ENCODE data around the gene ARID1B. TPM values are rescaled to one million over a fixed set of nuclear protein-coding genes. Genes with fewer than 3 reads are reported as not detected.

ARID1B gene
- total and polyA plus RNA-seq, 2 of the 13 experiments (the other 11 are each of a cell fraction or from before 2014, with no cell fraction given): 20.1 to 32.6 TPM

DNA sequence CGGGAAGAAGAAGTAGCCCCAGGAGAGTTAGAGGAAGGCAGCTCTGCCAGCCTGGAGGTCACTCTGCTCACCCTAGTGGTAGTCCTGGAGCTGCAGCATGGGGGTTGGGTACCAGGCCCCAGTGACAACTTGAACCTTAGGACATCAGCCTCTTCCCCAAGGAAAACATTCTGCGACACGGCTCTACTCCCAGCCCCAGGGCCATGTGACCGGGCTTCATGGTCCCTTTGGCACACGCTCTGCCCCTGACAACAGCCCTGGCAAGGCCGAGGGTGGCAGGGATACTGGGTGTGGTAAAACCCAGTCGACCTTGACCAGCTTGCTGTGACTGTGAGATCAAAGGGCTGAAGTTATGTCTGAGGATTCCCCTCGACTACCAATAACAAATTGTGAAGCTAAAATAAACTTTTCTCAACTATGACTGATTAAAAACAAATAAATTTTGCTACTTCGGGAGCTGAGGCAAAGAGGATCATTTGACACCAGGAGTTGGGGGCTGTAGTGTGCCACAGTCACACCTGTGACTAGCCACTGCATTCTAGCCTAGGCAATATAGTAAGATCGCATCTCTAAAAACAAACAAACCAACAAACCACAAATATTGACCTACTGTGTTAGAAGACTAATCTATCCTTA is 24.4 kb upstream of the ARID1B start (continued):
- TF ChIP-seq SOX13 (IDR thresholded peaks at IDR 0.05) (no peak), SOX13 (CRISPR knock-in tag; conservative IDR thresholded peaks at IDR 0.05 in 1 of 2, IDR thresholded peaks at IDR 0.05 in 1 of 2) (0 out of 4 replicates have a peak, but pooled peaks of 1 of the 2 experiments have one; percentile 13), PHF8 (CRISPR knock-in tag; IDR thresholded peaks at IDR 0.05) (no peak), FOXA3 (CRISPR knock-in tag; IDR thresholded peaks at IDR 0.05) (no peak), ZNF775 (CRISPR knock-in tag; IDR thresholded peaks at IDR 0.05; ENCODE audit: borderline replicate concordance) (no peak), ZKSCAN5 (CRISPR knock-in tag; IDR thresholded peaks at IDR 0.05) (no peak), ZNF879 (CRISPR knock-in tag; IDR thresholded peaks at IDR 0.05) (no peak), ZNF772 (CRISPR knock-in tag; IDR thresholded peaks at IDR 0.05) (0 out of 2 replicates have a peak, but pooled peaks have one; percentile 37), PHF21A (CRISPR knock-in tag; IDR thresholded peaks at IDR 0.05) (no peak), DNMT3B (CRISPR knock-in tag; conservative IDR thresholded peaks at IDR 0.05) (no peak), RBM39 (IDR thresholded peaks at IDR 0.05; ENCODE audit: low read depth, low read length, poor library complexity, severe bottlenecking) (no peak), U2AF1 (optimal IDR thresholded peaks at IDR 0.05; ENCODE audit: low read depth, low read length) (no peak), ZMYM3 (CRISPR knock-in tag; IDR thresholded peaks at IDR 0.05) (no peak), TP53 (CRISPR knock-in tag; conservative IDR thresholded peaks at IDR 0.05) (no peak), TAF1 (CRISPR knock-in tag; IDR thresholded peaks at IDR 0.05) (no peak), ZNF329 (CRISPR knock-in tag; IDR thresholded peaks at IDR 0.05; ENCODE audit: low read depth) (no peak), ZNF251 (CRISPR knock-in tag; IDR thresholded peaks at IDR 0.05) (no peak), HNRNPK (IDR thresholded peaks at IDR 0.05; ENCODE audit: low read depth, low read length, poor library complexity, severe bottlenecking) (no peak), NFKB2 (CRISPR knock-in tag; IDR thresholded peaks at IDR 0.05; ENCODE audit: borderline replicate concordance) (no peak)
- TF ChIP-seq, protein P1, sequence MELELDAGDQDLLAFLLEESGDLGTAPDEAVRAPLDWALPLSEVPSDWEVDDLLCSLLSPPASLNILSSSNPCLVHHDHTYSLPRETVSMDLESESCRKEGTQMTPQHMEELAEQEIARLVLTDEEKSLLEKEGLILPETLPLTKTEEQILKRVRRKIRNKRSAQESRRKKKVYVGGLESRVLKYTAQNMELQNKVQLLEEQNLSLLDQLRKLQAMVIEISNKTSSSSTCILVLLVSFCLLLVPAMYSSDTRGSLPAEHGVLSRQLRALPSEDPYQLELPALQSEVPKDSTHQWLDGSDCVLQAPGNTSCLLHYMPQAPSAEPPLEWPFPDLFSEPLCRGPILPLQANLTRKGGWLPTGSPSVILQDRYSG (CRISPR knock-in tag; IDR thresholded peaks at IDR 0.05): no peak
- TF ChIP-seq, protein P2, sequence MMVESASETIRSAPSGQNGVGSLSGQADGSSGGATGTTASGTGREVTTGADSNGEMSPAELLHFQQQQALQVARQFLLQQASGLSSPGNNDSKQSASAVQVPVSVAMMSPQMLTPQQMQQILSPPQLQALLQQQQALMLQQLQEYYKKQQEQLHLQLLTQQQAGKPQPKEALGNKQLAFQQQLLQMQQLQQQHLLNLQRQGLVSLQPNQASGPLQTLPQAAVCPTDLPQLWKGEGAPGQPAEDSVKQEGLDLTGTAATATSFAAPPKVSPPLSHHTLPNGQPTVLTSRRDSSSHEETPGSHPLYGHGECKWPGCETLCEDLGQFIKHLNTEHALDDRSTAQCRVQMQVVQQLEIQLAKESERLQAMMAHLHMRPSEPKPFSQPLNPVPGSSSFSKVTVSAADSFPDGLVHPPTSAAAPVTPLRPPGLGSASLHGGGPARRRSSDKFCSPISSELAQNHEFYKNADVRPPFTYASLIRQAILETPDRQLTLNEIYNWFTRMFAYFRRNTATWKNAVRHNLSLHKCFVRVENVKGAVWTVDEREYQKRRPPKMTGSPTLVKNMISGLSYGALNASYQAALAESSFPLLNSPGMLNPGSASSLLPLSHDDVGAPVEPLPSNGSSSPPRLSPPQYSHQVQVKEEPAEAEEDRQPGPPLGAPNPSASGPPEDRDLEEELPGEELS (CRISPR knock-in tag; IDR thresholded peaks at IDR 0.05): peak; percentile 39; the same call in 1 of the 2 replicates
- TF ChIP-seq, protein P3, sequence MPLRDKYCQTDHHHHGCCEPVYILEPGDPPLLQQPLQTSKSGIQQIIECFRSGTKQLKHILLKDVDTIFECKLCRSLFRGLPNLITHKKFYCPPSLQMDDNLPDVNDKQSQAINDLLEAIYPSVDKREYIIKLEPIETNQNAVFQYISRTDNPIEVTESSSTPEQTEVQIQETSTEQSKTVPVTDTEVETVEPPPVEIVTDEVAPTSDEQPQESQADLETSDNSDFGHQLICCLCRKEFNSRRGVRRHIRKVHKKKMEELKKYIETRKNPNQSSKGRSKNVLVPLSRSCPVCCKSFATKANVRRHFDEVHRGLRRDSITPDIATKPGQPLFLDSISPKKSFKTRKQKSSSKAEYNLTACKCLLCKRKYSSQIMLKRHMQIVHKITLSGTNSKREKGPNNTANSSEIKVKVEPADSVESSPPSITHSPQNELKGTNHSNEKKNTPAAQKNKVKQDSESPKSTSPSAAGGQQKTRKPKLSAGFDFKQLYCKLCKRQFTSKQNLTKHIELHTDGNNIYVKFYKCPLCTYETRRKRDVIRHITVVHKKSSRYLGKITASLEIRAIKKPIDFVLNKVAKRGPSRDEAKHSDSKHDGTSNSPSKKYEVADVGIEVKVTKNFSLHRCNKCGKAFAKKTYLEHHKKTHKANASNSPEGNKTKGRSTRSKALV (CRISPR knock-in tag; IDR thresholded peaks at IDR 0.05): no peak
- TF ChIP-seq, protein P4, sequence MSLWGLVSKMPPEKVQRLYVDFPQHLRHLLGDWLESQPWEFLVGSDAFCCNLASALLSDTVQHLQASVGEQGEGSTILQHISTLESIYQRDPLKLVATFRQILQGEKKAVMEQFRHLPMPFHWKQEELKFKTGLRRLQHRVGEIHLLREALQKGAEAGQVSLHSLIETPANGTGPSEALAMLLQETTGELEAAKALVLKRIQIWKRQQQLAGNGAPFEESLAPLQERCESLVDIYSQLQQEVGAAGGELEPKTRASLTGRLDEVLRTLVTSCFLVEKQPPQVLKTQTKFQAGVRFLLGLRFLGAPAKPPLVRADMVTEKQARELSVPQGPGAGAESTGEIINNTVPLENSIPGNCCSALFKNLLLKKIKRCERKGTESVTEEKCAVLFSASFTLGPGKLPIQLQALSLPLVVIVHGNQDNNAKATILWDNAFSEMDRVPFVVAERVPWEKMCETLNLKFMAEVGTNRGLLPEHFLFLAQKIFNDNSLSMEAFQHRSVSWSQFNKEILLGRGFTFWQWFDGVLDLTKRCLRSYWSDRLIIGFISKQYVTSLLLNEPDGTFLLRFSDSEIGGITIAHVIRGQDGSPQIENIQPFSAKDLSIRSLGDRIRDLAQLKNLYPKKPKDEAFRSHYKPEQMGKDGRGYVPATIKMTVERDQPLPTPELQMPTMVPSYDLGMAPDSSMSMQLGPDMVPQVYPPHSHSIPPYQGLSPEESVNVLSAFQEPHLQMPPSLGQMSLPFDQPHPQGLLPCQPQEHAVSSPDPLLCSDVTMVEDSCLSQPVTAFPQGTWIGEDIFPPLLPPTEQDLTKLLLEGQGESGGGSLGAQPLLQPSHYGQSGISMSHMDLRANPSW (CRISPR knock-in tag; IDR thresholded peaks at IDR 0.05; ENCODE audit: borderline replicate concordance): no peak
